ENCODE measurements around the gene SMIM11. TPM values are rescaled to one million over a fixed set of nuclear protein-coding genes. Genes with fewer than 3 reads are reported as not detected.

The SMIM11 gene
- total RNA-seq, 1 experiment from 2014 or later = 2.3 TPM

DNA sequence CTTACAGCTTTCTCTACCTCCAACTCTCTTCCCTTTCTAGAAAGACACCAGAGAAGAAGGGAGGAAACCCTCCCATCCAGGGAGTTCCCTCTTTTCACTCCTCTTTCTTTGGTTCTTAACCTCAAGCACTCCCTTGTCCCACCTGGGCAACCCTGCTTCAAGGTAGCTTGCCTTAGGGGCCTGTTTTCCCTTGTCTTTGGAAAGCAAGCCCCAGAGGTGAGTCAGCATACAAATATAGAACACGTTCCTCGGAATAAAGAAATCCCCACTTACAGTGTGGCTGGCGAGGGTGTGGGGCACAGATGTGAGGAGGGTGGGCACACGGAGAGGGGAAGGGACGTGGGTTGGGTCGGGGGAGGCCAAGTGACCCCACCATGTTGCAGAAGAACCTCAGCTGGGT lies 37.6 kb upstream of the SMIM11 start:
- Histone ChIP-seq H3K23me2 (ENCODE audit: insufficient read length, low read depth, low read length, poor library complexity, severe bottlenecking) (no peaks in the 10 kb centered on the region), H3K56ac (ENCODE audit: insufficient read length, low read depth, low read length) (no peak overlapping the region), H3K23ac (ENCODE audit: insufficient read length, low read depth, low read length) (no peak overlapping the region), H3K9ac (ENCODE audit: extremely low read depth, insufficient read length, low read length) (no peak overlapping the region), H2BK120ac (ENCODE audit: low read depth, low read length, poor library complexity, severe bottlenecking) (no peak overlapping the region), H3K27ac (ENCODE audit: insufficient read length, low read depth, low read length) (no peak overlapping the region), H3K4me1 (ENCODE audit: insufficient read depth, low read length) (no peaks in the 10 kb centered on the region), H2BK5ac (ENCODE audit: insufficient read length, low read length) (no peak overlapping the region), H4K5ac (ENCODE audit: insufficient read length, low read depth, low read length) (no peak overlapping the region), H2BK15ac (ENCODE audit: low read depth, low read length) (no peak overlapping the region), H3K4ac (ENCODE audit: low read depth, low read length) (no peak overlapping the region), H2AFZ (ENCODE audit: low read length) (no peak overlapping the region), H3K4me2 (ENCODE audit: insufficient read depth, insufficient read length, low read length) (no peak overlapping the region), H4K8ac (replicated peaks; ENCODE audit: insufficient read length, low read depth, low read length) (no peak overlapping the region), H2BK12ac (ENCODE audit: insufficient read length, low read depth, low read length) (no peak overlapping the region), H3K14ac (ENCODE audit: insufficient read depth, low read length) (no peak overlapping the region), H2BK20ac (ENCODE audit: low read depth, low read length, poor library complexity, severe bottlenecking) (no peak overlapping the region), H3K79me2 (ENCODE audit: insufficient read depth, low read length) (no peaks in the 10 kb centered on the region), H3K79me1 (ENCODE audit: insufficient read depth, low read depth, low read length, poor library complexity, severe bottlenecking) (no peaks in the 10 kb centered on the region), H3K27me3 (ENCODE audit: insufficient read depth, low read length) (no peaks in the 10 kb centered on the region), H3K18ac (ENCODE audit: insufficient read length, low read depth, low read length) (no peak overlapping the region), H3K9me3 (ENCODE audit: control insufficient read depth, low read depth, low read length) (no peaks in the 10 kb centered on the region), H4K20me1 (ENCODE audit: control insufficient read depth, insufficient read depth, insufficient read length) (no peaks in the 10 kb centered on the region), H3T11ph (ENCODE audit: low read length) (no peak overlapping the region), H2AK5ac (ENCODE audit: insufficient read length, low read length) (no peak overlapping the region), H4K91ac (ENCODE audit: insufficient read length, low read depth, low read length) (no peak overlapping the region)
- no peak for TF ChIP-seq CTCF (conservative IDR thresholded peaks at IDR 0.05)
- H3K4me3 Mint-ChIP-seq = no peak overlapping the region
- H3K27me3 Mint-ChIP-seq (ENCODE audit: low read depth) = peaks cover 2% of the 10 kb centered on the region
- H3K9me3 Mint-ChIP-seq = no peaks in the 10 kb centered on the region; a peak in 1 of 5 replicates
- peaks cover 12 to 20% of the 10 kb centered on the region in 2 experiments for H3K4me1 Mint-ChIP-seq
- WGBS (ENCODE audit: extremely low coverage, insufficient read length, low lambda C conversion rate) = no CpG with 5 or more reads among the region's 6 CpGs
- H3K27ac Mint-ChIP-seq = peak overlapping the region in 2 of 3 experiments; percentile 53 to 64; a peak in 3 of 7 replicates
- no peaks in the 10 kb centered on the region for H3K36me3 Mint-ChIP-seq (ENCODE audit: insufficient read depth in 1 of 3, low read depth in 3 of 3)
- DNase-seq = no peak

All from H9 (cell line).